Thoracic aorta (tissue), 2 donors: ENCODE data around the gene TRAPPC8. TPM values are rescaled to one million over a fixed set of nuclear protein-coding genes. Genes with fewer than 3 reads are reported as not detected.
"Not testable (repeated sequence)": the region's sequence is repeated elsewhere in the genome, so short reads cannot be mapped to it uniquely, and the experiment has no call there.

Source experiments
- ATAC-seq: fragments of 150-250 bp; one replicate; pipeline ENCODE4 v1.8.0; 2017; ENCODE audit warnings: low read depth; ENCODE audit not compliant: insufficient number of reproducible peaks, low FRiP score
- DNase-seq: peaks from one replicate; pipeline ENCODE4 v3.0.0-alpha.2; 2020; ENCODE audit warnings: low spot score
- H3K27ac ChIP-seq, 2 donors: fragments of 200-600 bp; sonication (generic); 1 replicate in 1 of 2; 2 replicates in 1 of 2; pipeline ENCODE4 v1.5.1; 2016; ENCODE audit warnings: mild to moderate bottlenecking in 2 of 2, moderate library complexity in 2 of 2
- H3K27me3 ChIP-seq: fragments of 200-600 bp; sonication (generic); replicated peaks from 2 replicates; pipeline ENCODE4 v1.6.0; 2016; ENCODE audit warnings: mild to moderate bottlenecking; ENCODE audit not compliant: insufficient read depth
- H3K36me3 ChIP-seq: fragments of 200-600 bp; sonication (generic); one replicate; pipeline ENCODE4 v1.5.1; 2016
- H3K4me1 ChIP-seq, 2 donors: fragments of 200-600 bp; sonication (generic); 1 replicate in 1 of 2; 2 replicates in 1 of 2; pipeline versions ENCODE4 v1.5.1 to v1.6.0; 2016; ENCODE audit warnings: low read depth in 2 of 2, mild to moderate bottlenecking in 1 of 2; ENCODE audit not compliant: control insufficient read depth in 1 of 2
- H3K4me3 ChIP-seq: fragments of 200-600 bp; sonication (generic); 2 replicates; pipeline ENCODE4 v1.5.1; 2016; ENCODE audit warnings: mild to moderate bottlenecking
- H3K9me3 ChIP-seq: fragments of 200-600 bp; sonication (generic); 2 replicates; pipeline ENCODE4 v1.5.1; 2016
- CTCF ChIP-seq: fragments of 200-600 bp; sonication (generic); IDR thresholded peaks from one replicate; pipeline ENCODE4 v1.5.1; 2019; ENCODE audit warnings: antibody characterized with exemption
- total RNA-seq, 2 donors: library from RNA; depleted of rRNA; stranded (reverse); fragments of >200 nt; gene quantifications; one replicate each; pipeline versions ENCODE4 v1.1.0 to v1.2.3, GENCODE V29; 2016

Gene TRAPPC8
- total RNA-seq, 2 donors from 2014 or later = 25.7 to 31.0 TPM

GRCh38 chr18:31970617-31971016 lies 27.7 kb upstream of the TRAPPC8 start:
- Histone ChIP-seq H3K4me3 (no peak overlapping the region), H3K9me3 (peaks cover 18% of the 10 kb centered on the region), H3K27ac (no peak overlapping the region), H3K27me3 (no peaks in the 10 kb centered on the region), H3K36me3 (no peaks in the 10 kb centered on the region), H3K4me1 (no peaks in the 10 kb centered on the region)
- TF ChIP-seq CTCF = no peak
- DNase-seq (no peak), ATAC-seq (no peak)

- H3K9me3 ChIP-seq = no peaks in the 10 kb centered on the region
- no peak overlapping the region for H3K27ac ChIP-seq
- H3K4me1 ChIP-seq = no peaks in the 10 kb centered on the region
- H3K36me3 ChIP-seq = no peaks in the 10 kb centered on the region
- ATAC-seq (no peak), DNase-seq (no peak)
- no peak overlapping the region for H3K4me3 ChIP-seq
- no peak for TF ChIP-seq CTCF
- H3K27me3 ChIP-seq = no peaks in the 10 kb centered on the region
Measured at GRCh38 chr18:31965316-31965970, 22.5 kb upstream of the TRAPPC8 start.

DNA sequence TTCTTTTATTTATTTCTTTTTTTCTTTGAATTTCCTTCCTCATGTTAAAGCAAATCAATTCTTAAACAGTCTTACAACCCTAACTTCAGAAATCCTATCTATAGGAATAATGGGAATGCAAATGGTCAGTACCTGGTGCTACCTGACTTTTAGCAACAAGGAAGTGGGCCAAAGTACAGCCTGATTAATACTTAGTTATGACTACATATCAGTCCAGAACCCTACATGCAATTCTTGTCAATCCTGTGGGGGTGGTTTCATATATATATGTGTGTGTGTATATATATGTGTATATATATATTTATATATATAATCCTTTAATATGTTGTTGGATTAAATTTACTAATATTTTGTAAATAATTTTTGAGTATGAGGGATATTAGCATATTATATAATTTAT lies 14.8 kb upstream of the TRAPPC8 start:
- Histone ChIP-seq H3K4me1 (no peaks in the 10 kb centered on the region), H3K9me3 (no peaks in the 10 kb centered on the region), H3K4me3 (no peak overlapping the region), H3K36me3 (no peaks in the 10 kb centered on the region), H3K27me3 (no peaks in the 10 kb centered on the region), H3K27ac (no peak overlapping the region)
- ATAC-seq (no peak), DNase-seq (no peak)
- no peak for TF ChIP-seq CTCF

DNA sequence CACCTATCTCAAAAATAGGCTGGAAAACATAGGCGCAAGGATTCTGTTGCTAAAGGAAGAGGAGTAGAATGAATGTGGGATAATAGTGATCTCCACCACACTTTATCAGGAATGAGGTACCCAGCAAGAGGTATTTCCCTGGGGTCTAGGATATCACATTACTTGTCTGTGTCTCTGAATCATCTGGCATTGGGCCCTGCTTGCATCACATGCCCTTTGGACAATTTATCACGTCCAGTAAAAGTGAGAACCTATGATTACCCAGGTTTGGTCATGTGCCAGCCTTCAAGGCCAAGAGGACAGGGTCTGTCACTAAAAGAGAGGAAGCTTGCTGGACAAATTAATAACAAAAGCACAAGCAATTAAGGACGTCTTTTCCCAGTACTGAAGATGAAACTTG lies 11.4 kb upstream of the TRAPPC8 start:
- Histone ChIP-seq H3K36me3 (no peaks in the 10 kb centered on the region), H3K27me3 (no peaks in the 10 kb centered on the region), H3K9me3 (no peaks in the 10 kb centered on the region), H3K4me3 (no peak overlapping the region), H3K4me1 (no peaks in the 10 kb centered on the region), H3K27ac (no peak overlapping the region)
- no peak for DNase-seq
- no peak for ATAC-seq
- no peak for TF ChIP-seq CTCF

DNA sequence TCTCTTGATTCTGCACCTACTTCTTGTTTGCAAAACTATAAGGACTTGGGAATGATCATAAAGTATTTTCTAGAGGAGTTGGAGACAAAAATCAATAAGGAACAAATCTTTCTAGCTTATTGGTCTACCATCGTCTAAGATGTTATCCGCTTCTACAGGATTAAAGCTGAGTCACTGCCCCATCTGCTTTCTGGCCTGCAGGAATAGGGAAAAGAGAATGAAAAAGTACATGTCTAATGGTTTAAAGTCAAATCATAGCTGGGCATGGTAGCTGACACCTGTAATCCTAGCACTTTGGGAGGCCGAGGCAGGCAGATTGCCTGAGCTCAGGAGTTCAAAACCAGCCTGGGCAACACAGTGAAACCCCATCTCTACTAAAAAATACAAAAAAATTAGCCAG lies 10.8 kb upstream of the TRAPPC8 start:
- H3K36me3 ChIP-seq, DNase-seq, H3K4me1 ChIP-seq, H3K9me3 ChIP-seq, ATAC-seq, H3K27ac ChIP-seq, H3K27me3 ChIP-seq, H3K4me3 ChIP-seq: not testable (repeated sequence)

- ATAC-seq = no peak
- no peaks in the 10 kb centered on the region for H3K27me3 ChIP-seq
- no peaks in the 10 kb centered on the region for H3K9me3 ChIP-seq
- no peaks in the 10 kb centered on the region for H3K4me1 ChIP-seq
- H3K27ac ChIP-seq = no peak overlapping the region
- no peak for DNase-seq
- no peaks in the 10 kb centered on the region for H3K36me3 ChIP-seq
- no peak for TF ChIP-seq CTCF
- H3K4me3 ChIP-seq = no peak overlapping the region
Measured at GRCh38 chr18:31952223-31952622, 9.3 kb upstream of the TRAPPC8 start.
